Inflammatory macrophage treated with lipopolysaccharide for 1 hour (primary cell): ENCODE measurements around the gene MYH10.

Experiments used
- DNase-seq, 2 donors: peaks; one replicate each; pipeline ENCODE4 v3.0.0-alpha.2; 2020 to 2022

Gene MYH10

GRCh38 chr17:8436844-8437171 lies 193.7 kb downstream of the MYH10 start:
- no peak for DNase-seq

- peak; percentile 39 to 57 for DNase-seq
These were observed 194.2 kb downstream of the MYH10 start for GRCh38 chr17:8436169-8436843.

GRCh38 chr17:8435245-8436168 lies 195.0 kb downstream of the MYH10 start, which contains the start of gene NDEL1:
Gene NDEL1, plus strand, starts transcription at chr17:8435884. Its CDS starts 8,388 bp downstream, at chr17:8444272.
- DNase-seq: peak; percentile 97 to 98

- no peak for DNase-seq
These were observed 199.6 kb downstream of the MYH10 start for GRCh38 chr17:8430966-8431365.

- no peak for DNase-seq
These were observed 203.7 kb downstream of the MYH10 start for GRCh38 chr17:8426802-8427201.

- no peak for DNase-seq
These were observed 204.3 kb downstream of the MYH10 start for GRCh38 chr17:8426094-8426720.
